PC-3 (cell line): ENCODE results near the gene TANGO6.

ENCODE experiments used
- EZH2 ChIP-seq: fragments of 300-600 bp; sonication (generic); IDR thresholded peaks from one replicate; pipeline ENCODE4 v1.6.1; 2017; ENCODE audit warnings: antibody characterized with exemption, mild to moderate bottlenecking, low read length; ENCODE audit not compliant: unreplicated experiment
- EZH2phosphoT487 ChIP-seq: fragments of 300-600 bp; sonication (generic); IDR thresholded peaks from 2 replicates; pipeline ENCODE4 v1.6.1; 2018; ENCODE audit warnings: mild to moderate bottlenecking, antibody characterized with exemption, low read length, borderline replicate concordance
- TF ChIP-seq, protein P1 (sequence below): fragments of 300-600 bp; sonication (generic); conservative IDR thresholded peaks from 2 replicates; pipeline ENCODE4 v1.5.1; 2017; ENCODE audit warnings: antibody characterized with exemption, low read depth, mild to moderate bottlenecking, low read length

- TF ChIP-seq, protein P1, sequence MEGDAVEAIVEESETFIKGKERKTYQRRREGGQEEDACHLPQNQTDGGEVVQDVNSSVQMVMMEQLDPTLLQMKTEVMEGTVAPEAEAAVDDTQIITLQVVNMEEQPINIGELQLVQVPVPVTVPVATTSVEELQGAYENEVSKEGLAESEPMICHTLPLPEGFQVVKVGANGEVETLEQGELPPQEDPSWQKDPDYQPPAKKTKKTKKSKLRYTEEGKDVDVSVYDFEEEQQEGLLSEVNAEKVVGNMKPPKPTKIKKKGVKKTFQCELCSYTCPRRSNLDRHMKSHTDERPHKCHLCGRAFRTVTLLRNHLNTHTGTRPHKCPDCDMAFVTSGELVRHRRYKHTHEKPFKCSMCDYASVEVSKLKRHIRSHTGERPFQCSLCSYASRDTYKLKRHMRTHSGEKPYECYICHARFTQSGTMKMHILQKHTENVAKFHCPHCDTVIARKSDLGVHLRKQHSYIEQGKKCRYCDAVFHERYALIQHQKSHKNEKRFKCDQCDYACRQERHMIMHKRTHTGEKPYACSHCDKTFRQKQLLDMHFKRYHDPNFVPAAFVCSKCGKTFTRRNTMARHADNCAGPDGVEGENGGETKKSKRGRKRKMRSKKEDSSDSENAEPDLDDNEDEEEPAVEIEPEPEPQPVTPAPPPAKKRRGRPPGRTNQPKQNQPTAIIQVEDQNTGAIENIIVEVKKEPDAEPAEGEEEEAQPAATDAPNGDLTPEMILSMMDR, result no peak
- TF ChIP-seq EZH2 (no peak), EZH2phosphoT487 (no peak)
These were observed 108.9 kb downstream of the TANGO6 start for GRCh38 chr16:68951991-68952877.
